Osteocyte (in vitro differentiated cells): ENCODE results near the gene PPP4R2. TPM values are rescaled to one million over a fixed set of nuclear protein-coding genes. Genes with fewer than 3 reads are reported as not detected.

ENCODE experiments used
- DNase-seq: peaks from one replicate; pipeline ENCODE4 v3.0.0; 2021; ENCODE audit warnings: mixed read lengths; ENCODE audit not compliant: unreplicated experiment; ENCODE audit errors: extremely low spot score
- H3K27ac Mint-ChIP-seq: one replicate; pipeline ENCODE4 v1.8.0; 2021; ENCODE audit warnings: mild to moderate bottlenecking, mixed read lengths; ENCODE audit not compliant: unreplicated experiment
- H3K27me3 Mint-ChIP-seq: one replicate; pipeline ENCODE4 v1.8.0; 2021; ENCODE audit warnings: mixed read lengths; ENCODE audit not compliant: unreplicated experiment
- H3K36me3 Mint-ChIP-seq: one replicate; pipeline ENCODE4 v1.8.0; 2021; ENCODE audit warnings: mixed read lengths; ENCODE audit not compliant: unreplicated experiment
- H3K4me1 Mint-ChIP-seq: one replicate; pipeline ENCODE4 v1.8.0; 2021; ENCODE audit warnings: mixed read lengths; ENCODE audit not compliant: unreplicated experiment
- H3K4me3 Mint-ChIP-seq: one replicate; pipeline ENCODE4 v1.8.0; 2021; ENCODE audit warnings: mild to moderate bottlenecking, moderate library complexity, mixed read lengths; ENCODE audit not compliant: unreplicated experiment
- H3K9me3 Mint-ChIP-seq: one replicate; pipeline ENCODE4 v1.8.0; 2021; ENCODE audit warnings: mixed read lengths; ENCODE audit not compliant: unreplicated experiment
- long read RNA-seq: library from polyadenylated mRNA; unstranded; transcript quantifications from one replicate; pipeline ENCODE4 v2.0.0, GENCODE V29; 2021
- total RNA-seq: library from RNA; stranded (reverse); gene quantifications from 2 replicates; pipeline ENCODE4 v1.2.1, GENCODE V29; 2021
- TF ChIP-seq, protein P1 (sequence below): fragments of 200-600 bp; sonication (generic); IDR thresholded peaks from 2 replicates; pipeline ENCODE4 v1.5.0; 2021; ENCODE audit warnings: antibody characterized with exemption, mild to moderate bottlenecking, moderate library complexity

Gene PPP4R2, protein sequence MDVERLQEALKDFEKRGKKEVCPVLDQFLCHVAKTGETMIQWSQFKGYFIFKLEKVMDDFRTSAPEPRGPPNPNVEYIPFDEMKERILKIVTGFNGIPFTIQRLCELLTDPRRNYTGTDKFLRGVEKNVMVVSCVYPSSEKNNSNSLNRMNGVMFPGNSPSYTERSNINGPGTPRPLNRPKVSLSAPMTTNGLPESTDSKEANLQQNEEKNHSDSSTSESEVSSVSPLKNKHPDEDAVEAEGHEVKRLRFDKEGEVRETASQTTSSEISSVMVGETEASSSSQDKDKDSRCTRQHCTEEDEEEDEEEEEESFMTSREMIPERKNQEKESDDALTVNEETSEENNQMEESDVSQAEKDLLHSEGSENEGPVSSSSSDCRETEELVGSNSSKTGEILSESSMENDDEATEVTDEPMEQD
- total RNA-seq: 61.6 and 62.8 TPM in 2 replicates
- long read RNA-seq, partial matches to known transcripts: 6 of 8 reads
- long read RNA-seq, other reads (novel, unspliced or antisense): 1 of 8 reads

DNA sequence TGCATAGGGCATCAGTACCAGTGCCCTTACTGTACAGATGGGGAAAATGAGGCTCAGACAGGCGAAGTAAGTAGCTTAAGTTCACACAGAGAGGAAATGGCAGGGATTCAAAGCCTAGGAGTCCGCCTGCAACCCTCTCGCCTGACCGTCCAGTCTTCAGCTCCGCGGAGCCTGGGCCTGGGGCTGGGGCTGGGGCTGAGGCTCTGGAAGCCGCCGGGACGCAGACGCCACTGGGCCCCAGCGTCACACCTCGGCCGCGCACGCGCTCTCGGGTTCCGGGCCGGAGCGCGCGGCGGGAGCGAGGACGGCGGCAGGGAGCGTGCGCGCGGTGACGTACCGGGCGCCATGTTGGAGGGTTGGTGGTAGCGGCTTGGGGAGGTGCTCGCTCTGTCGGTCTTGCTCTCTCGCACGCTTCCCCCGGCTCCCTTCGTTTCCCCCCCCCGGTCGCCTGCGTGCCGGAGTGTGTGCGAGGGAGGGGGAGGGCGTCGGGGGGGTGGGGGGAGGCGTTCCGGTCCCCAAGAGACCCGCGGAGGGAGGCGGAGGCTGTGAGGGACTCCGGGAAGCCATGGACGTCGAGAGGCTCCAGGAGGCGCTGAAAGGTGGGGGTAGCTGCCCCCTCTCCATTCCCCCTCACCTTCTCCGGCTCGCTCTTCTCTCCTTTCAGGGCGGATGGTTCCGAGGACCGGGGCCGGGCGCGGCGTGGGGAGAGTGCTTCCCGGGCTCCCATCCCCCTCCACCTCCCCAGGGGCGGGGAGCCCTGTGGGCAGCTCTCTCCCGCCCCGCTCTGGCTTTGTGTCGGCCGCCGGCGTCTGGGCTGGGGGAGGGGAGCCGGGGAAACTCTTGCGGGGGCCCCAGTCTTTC lies at the start of gene PPP4R2:
PPP4R2 (plus strand) TSS at position 339 of the 861 bp plus-strand sequence; CDS start at position 566, 227 bp downstream.
- Mint-ChIP-seq H3K27me3 (no peaks in the 10 kb centered on the region), H3K36me3 (peaks cover 19% of the 10 kb centered on the region), H3K4me1 (peaks cover 38% of the 10 kb centered on the region), H3K27ac (peak within 1 kb of the TSS; percentile 91), H3K9me3 (no peaks in the 10 kb centered on the region), H3K4me3 (peak within 1 kb of the TSS; percentile 85)
- TF ChIP-seq, protein P1, sequence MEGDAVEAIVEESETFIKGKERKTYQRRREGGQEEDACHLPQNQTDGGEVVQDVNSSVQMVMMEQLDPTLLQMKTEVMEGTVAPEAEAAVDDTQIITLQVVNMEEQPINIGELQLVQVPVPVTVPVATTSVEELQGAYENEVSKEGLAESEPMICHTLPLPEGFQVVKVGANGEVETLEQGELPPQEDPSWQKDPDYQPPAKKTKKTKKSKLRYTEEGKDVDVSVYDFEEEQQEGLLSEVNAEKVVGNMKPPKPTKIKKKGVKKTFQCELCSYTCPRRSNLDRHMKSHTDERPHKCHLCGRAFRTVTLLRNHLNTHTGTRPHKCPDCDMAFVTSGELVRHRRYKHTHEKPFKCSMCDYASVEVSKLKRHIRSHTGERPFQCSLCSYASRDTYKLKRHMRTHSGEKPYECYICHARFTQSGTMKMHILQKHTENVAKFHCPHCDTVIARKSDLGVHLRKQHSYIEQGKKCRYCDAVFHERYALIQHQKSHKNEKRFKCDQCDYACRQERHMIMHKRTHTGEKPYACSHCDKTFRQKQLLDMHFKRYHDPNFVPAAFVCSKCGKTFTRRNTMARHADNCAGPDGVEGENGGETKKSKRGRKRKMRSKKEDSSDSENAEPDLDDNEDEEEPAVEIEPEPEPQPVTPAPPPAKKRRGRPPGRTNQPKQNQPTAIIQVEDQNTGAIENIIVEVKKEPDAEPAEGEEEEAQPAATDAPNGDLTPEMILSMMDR: peak; percentile 26
- DNase-seq: peak; percentile 97

DNA sequence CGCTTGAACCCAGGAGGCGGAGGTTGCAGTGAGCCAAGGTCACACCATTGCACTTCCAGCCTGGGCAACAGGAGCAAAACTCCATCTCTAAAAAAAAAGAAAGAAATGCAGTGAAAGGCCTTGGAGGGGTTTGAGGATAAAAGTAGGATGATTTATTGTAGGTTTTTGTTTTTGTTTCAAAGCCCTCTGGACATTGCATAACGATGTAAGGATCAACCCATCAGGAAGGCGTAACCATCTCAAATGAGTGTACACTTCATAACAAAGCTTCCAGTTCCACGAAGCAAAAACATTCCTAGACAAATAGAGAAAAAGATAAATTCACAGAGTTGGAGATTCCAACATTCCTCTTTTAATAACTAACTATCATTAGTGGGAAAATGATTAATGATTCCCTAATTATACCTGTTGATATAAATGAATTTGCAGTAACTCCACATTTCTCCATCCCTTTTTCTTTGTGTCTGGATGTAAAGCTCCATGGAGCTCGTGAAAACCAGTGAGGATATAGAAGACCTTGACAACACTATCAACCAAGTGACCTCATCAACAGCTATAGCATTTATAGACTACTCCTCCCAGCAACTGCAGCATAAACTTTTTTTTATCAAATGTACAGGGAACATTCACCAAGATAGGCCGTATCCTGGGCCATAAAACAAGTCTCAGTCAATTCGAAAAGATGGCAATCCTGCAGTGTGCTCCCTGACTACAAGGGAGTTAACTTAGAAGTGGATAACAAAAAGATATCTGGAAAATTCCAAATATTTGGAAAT lies 48.7 kb upstream of the PPP4R2 start:
- Mint-ChIP-seq H3K27ac (no peak overlapping the region), H3K4me3 (no peak overlapping the region), H3K4me1 (peaks cover 11% of the 10 kb centered on the region), H3K27me3 (no peaks in the 10 kb centered on the region), H3K9me3 (no peaks in the 10 kb centered on the region), H3K36me3 (no peaks in the 10 kb centered on the region)
- TF ChIP-seq, protein P1: no peak
- no peak for DNase-seq

GRCh38 chr3:72949016-72949415 lies 47.6 kb upstream of the PPP4R2 start:
- no peaks in the 10 kb centered on the region for H3K27me3 Mint-ChIP-seq
- H3K9me3 Mint-ChIP-seq: no peaks in the 10 kb centered on the region
- DNase-seq: no peak
- H3K36me3 Mint-ChIP-seq: no peaks in the 10 kb centered on the region
- TF ChIP-seq, protein P1: no peak
- H3K4me1 Mint-ChIP-seq: peaks cover 11% of the 10 kb centered on the region
- no peak overlapping the region for H3K27ac Mint-ChIP-seq
- H3K4me3 Mint-ChIP-seq: no peak overlapping the region

DNA sequence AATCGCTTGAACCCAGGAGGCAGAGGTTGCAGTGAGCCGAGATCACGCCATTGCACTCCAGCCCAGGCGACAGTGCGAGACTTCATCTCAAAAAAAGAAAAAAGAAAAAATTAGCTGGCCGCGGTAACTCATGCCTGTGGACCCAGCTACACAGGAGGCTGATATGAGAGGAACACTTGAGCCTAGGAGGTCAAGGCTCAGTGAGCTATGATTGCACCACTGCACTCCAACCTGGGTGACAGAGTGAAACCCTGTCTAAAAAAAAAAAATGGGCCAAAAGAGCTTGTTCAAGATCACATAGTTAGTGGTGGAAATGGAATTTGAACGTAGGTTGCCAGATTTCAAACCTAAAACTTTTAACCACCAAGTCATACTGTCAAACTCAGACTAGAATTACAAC lies 46.2 kb upstream of the PPP4R2 start:
- no peaks in the 10 kb centered on the region for H3K27me3 Mint-ChIP-seq
- H3K4me3 Mint-ChIP-seq: no peak overlapping the region
- no peaks in the 10 kb centered on the region for H3K9me3 Mint-ChIP-seq
- TF ChIP-seq, protein P1: no peak
- peaks cover 9% of the 10 kb centered on the region for H3K4me1 Mint-ChIP-seq
- no peak overlapping the region for H3K27ac Mint-ChIP-seq
- no peaks in the 10 kb centered on the region for H3K36me3 Mint-ChIP-seq
- no peak for DNase-seq
